Measurements from ENCODE around the gene PXK.
A peak's percentile ranks its signal among the peaks of the same experiment; 100 is the strongest.

The PXK gene

DNA sequence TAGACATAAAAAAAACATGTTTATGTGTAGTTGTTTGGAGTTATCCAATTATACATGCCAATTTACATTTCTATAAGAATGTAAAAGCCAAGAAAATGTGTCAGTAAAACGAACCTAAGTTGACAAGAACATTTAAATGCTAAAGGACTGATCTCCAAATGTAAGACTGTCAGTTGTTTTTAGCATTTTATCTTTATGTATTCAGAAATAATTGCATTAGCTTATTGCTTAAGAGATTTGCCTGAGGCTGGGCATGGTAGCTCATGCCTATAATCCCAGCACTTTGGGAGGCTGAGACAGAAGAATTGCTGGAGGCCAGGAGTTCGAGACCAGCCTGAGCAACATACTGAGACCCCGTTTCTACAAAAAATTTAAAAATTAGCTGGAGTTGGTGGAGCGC lies 26.9 kb downstream of the PXK start:
- TF ChIP-seq, protein P1, sequence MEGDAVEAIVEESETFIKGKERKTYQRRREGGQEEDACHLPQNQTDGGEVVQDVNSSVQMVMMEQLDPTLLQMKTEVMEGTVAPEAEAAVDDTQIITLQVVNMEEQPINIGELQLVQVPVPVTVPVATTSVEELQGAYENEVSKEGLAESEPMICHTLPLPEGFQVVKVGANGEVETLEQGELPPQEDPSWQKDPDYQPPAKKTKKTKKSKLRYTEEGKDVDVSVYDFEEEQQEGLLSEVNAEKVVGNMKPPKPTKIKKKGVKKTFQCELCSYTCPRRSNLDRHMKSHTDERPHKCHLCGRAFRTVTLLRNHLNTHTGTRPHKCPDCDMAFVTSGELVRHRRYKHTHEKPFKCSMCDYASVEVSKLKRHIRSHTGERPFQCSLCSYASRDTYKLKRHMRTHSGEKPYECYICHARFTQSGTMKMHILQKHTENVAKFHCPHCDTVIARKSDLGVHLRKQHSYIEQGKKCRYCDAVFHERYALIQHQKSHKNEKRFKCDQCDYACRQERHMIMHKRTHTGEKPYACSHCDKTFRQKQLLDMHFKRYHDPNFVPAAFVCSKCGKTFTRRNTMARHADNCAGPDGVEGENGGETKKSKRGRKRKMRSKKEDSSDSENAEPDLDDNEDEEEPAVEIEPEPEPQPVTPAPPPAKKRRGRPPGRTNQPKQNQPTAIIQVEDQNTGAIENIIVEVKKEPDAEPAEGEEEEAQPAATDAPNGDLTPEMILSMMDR (conservative IDR thresholded peaks at IDR 0.05; ENCODE audit: control insufficient read depth, insufficient read depth, low read depth, low read length): no peak
- H3K4me3 ChIP-seq (ENCODE audit: control insufficient read depth, low read depth, low read length): no peak overlapping the region
- no peak for DNase-seq (ENCODE audit: low read depth)

DNA sequence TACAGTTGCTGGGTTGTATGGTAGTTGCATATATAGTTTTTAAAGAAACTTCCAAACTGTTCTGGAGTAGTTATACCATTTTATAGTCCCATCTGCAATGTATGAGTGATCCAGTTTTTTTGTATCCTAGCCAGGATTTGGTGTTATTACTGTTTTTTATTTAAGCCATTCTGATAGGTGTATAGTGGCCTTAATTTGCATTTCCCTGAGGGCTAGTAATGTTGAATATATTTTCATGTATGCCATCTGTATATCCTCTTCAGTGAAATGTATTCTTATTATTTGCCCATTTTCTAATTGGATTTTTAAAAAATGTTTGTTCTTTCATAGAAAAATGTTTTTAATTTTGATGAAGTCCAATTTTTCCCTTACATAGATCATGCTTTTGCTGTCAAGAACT lies 29.2 kb downstream of the PXK start:
- no peak for DNase-seq (ENCODE audit: low read depth)
- TF ChIP-seq, protein P1 (conservative IDR thresholded peaks at IDR 0.05; ENCODE audit: control insufficient read depth, insufficient read depth, low read depth, low read length): no peak

DNA sequence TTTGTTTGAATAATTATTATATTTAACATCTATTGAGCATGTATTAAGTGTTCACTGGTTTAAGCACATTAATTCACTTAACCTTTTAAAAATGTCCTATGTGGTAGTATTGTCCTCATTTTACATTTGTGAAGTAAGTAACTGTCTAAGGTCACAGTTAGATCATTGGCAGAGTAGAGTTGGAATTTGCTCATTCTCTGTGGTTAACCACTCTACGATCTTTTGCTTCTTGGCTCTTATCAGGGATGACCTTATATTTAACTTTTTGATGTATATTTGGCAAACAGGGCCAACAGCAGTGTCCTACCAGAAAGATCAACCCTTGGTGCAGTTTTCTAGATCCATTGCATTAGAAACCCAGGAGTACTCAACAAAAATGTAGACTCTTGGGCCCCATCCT lies 34.0 kb downstream of the PXK start:
- DNase-seq (ENCODE audit: low read depth): peak; percentile 48
- TF ChIP-seq, protein P1 (conservative IDR thresholded peaks at IDR 0.05; ENCODE audit: control insufficient read depth, insufficient read depth, low read depth, low read length): no peak

More for the DNA sequence above, 29.2 kb downstream of the PXK start:
- no peak overlapping the region for H3K4me3 ChIP-seq (ENCODE audit: control insufficient read depth, low read depth, low read length)

DNA sequence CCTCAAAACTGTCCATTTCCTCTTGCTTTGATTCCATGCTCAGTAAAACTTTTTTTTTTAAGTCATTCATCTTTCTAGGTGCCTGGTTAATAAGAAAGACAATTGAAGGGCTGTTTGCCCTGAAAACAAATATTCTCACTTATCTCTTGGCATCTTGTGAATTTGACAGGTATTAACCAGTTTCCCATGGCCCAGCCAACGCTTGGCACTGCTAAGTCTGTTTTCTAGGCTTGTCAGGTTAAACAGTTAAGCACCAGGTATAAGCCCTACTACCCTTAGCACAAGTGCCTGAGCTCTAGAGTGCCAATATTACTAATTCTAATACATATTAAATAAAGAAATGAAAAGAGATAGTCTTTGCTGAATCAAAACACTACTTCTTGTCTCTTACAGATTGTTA lies 36.3 kb downstream of the PXK start:
- H3K4me3 ChIP-seq (ENCODE audit: control insufficient read depth, low read depth, low read length): no peak overlapping the region
- DNase-seq (ENCODE audit: low read depth): no peak
- TF ChIP-seq, protein P1 (conservative IDR thresholded peaks at IDR 0.05; ENCODE audit: control insufficient read depth, insufficient read depth, low read depth, low read length): no peak

More for the DNA sequence above, 34.0 kb downstream of the PXK start:
- no peak overlapping the region for H3K4me3 ChIP-seq (ENCODE audit: control insufficient read depth, low read depth, low read length)

DNA sequence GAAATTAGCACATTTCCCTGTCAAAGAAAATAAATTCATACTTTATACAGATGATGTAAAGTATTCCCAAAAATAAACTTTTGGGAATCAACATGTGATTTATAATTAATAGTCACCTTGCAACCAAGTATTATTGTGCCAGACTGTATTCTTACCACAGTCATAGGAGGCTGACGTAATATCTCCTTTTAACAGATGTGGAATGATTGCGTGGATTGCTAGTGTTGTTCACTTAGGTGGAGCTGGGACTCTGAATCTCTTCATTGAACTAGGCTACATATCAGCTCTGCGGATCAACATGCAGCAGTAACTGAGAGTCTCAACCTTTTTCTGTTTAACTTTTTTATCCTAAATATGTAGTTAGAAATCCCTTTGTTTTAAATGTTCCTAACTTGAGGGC lies 37.2 kb downstream of the PXK start:
- H3K4me3 ChIP-seq (ENCODE audit: control insufficient read depth, low read depth, low read length): no peak overlapping the region
- peak; percentile 52 for DNase-seq (ENCODE audit: low read depth)
- TF ChIP-seq, protein P1 (conservative IDR thresholded peaks at IDR 0.05; ENCODE audit: control insufficient read depth, insufficient read depth, low read depth, low read length): no peak

DNA sequence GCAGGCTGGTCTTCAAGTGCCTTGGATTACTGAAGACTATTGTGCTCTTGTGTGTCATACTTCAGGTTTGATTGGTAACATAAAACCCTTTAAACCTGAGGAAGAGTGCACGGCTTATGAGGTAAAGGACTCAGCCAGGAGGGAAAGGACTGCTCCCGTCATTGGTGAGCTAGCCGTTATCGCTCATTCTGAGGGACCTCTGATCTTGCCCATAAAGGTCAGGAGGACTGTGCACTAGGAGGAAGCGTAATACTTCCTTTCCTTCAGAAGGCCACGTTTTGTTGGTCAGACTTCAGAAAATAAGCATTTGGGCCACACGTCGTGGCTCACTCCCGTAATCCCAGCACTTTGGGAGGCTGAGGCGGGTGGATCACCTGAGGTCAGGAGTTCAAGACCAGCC lies 37.7 kb downstream of the PXK start:
- no peak for DNase-seq (ENCODE audit: low read depth)
- TF ChIP-seq, protein P1 (conservative IDR thresholded peaks at IDR 0.05; ENCODE audit: control insufficient read depth, insufficient read depth, low read depth, low read length): no peak
- H3K4me3 ChIP-seq (ENCODE audit: control insufficient read depth, low read depth, low read length): no peak overlapping the region

DNA sequence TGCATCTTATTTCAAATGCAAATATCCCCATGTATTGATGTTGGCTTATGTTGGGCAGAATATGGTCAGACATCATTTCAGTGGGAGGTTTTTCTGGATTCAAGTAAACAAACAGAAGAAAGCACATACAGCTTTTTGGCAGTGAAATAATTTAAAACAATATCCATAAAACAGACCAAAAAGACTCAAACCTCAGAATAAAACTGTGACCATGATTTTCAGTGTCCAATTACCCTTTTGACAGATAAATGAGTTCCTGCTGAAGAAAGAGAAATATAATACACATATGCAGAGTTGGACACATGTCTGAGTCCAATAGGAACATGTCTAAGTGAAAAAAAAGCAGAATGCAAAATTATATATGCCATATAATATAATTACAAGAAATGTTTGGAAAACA lies 39.1 kb downstream of the PXK start:
- TF ChIP-seq, protein P1 (conservative IDR thresholded peaks at IDR 0.05; ENCODE audit: control insufficient read depth, insufficient read depth, low read depth, low read length): no peak
- no peak for DNase-seq (ENCODE audit: low read depth)
- no peak overlapping the region for H3K4me3 ChIP-seq (ENCODE audit: control insufficient read depth, low read depth, low read length)
